HEK293T (cell line): ENCODE data around the gene CFAP54.

Experiments
- ELF4 ChIP-seq: fragments of 450-650 bp; IDR thresholded peaks from 2 replicates; pipeline ENCODE4 v1.6.1; 2017; ENCODE audit warnings: antibody characterized with exemption
- LEF1 ChIP-seq: fragments of 450-650 bp; IDR thresholded peaks from 2 replicates; pipeline ENCODE4 v1.6.1; 2017; ENCODE audit warnings: mild to moderate bottlenecking, borderline replicate concordance
- NFRKB ChIP-seq: fragments of 450-650 bp; IDR thresholded peaks from 2 replicates; pipeline ENCODE4 v1.6.1; 2016; ENCODE audit warnings: mild to moderate bottlenecking, moderate library complexity

DNA sequence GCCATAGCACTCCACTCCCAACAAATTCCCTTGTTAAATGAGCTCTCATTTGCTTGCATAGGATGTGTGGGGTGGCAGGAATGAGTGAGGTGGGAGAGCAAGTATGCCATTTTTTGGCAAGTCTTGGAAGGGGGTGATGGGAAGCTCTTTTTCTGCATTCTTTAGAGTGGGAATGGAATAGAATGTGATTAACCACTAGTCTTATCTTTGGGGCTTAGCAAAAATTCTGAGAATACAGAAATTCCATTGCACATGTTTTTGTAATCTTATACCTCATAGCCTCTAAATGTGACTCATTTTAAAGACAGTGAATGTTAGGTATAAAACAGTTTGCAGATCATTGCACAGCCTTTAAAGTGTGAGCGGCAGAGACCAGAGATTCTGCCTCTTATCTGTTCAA lies 389.3 kb downstream of the CFAP54 start:
- no peak for TF ChIP-seq ELF4
- TF ChIP-seq LEF1 = no peak
- no peak for TF ChIP-seq NFRKB
